Measurements from ENCODE around the gene TNFRSF6B. TPM values are rescaled to one million over a fixed set of nuclear protein-coding genes. Genes with fewer than 3 reads are reported as not detected.
A peak's percentile ranks its signal among the peaks of the same experiment; 100 is the strongest.

The TNFRSF6B gene
- total and polyA plus RNA-seq, 2 of the 4 experiments (the other 2 are of a cell fraction): 1.3 to 11.0 TPM

DNA sequence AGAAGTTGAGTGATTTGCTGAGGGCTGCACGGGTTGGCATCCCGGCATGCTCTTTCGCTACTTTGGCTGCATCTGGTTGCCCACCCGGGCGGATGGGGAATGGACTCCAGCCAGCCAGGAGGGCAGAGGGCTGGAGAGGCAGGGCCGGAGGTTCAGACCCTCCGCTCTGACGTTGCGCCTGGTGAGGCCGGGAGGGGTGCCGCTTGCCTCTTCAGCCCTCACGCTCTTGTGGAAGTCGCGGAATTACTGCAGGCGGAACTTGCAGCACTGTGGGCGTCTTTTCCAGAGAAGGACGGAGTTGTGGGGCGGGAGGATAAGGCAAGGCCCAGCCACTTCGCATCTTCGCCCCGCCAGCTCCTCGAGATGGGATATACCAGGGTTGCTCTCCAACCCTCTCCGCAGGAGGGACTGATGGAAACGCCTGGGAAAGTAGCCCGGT, 37.7 kb upstream of the TNFRSF6B start:
- TF ChIP-seq RAD21 (IDR thresholded peaks at IDR 0.05; ENCODE audit: low read length) (0 out of 2 replicates have a peak, but pooled peaks have one; percentile 3), NFE2L2 (IDR thresholded peaks at IDR 0.05; ENCODE audit: low read depth, low read length) (no peak)
- Histone ChIP-seq H3K4ac (ENCODE audit: low read depth, low read length) (peak overlapping the region; percentile 61), H3K9me1 (ENCODE audit: insufficient read depth, low read length) (0 out of 2 replicates have a peak, but pooled peaks cover 12% of the 10 kb centered on the region), H3K27me3 (ENCODE audit: control insufficient read depth, insufficient read depth, low read length) (no peaks in the 10 kb centered on the region), H3K18ac (ENCODE audit: low read depth, low read length) (no peak overlapping the region), H3K4me1 (ENCODE audit: control insufficient read depth, insufficient read depth, low read length) (peaks cover 13% of the 10 kb centered on the region), H2BK15ac (ENCODE audit: low read depth, low read length) (no peak overlapping the region), H3K23ac (ENCODE audit: low read depth, low read length) (peak overlapping the region; percentile 91), H3K9me3 (ENCODE audit: control insufficient read depth, insufficient read depth, low read length) (no peaks in the 10 kb centered on the region), H2BK120ac (ENCODE audit: low read depth, low read length) (no peak overlapping the region), H3K4me3 (ENCODE audit: insufficient read depth, low read depth, low read length) (peak overlapping the region; percentile 85), H3K79me1 (ENCODE audit: low read depth in 1 of 2, low read length in 2 of 2) (peaks cover 15 to 41% of the 10 kb centered on the region in 2 experiments), H2AK9ac (replicated peaks; ENCODE audit: low read depth, low read length, poor library complexity) (peak overlapping the region; percentile 88), H3K56ac (ENCODE audit: extremely low read depth, insufficient read depth, low read length) (peak overlapping the region; percentile 42; the same call in 1 of the 2 replicates), H2BK20ac (ENCODE audit: low read depth, low read length) (no peak overlapping the region), H4K5ac (ENCODE audit: low read depth, low read length) (peak overlapping the region; percentile 48), H3K4me2 (ENCODE audit: low read depth, low read length) (peak overlapping the region; percentile 81), H3K36me3 (ENCODE audit: control insufficient read depth, insufficient read depth, low read length) (peaks cover 23% of the 10 kb centered on the region; the same call in 1 of the 2 replicates), H4K20me1 (ENCODE audit: insufficient read depth, low read length) (peaks cover 3% of the 10 kb centered on the region; the same call in 1 of the 2 replicates), H3K9ac (ENCODE audit: low read depth, low read length) (peak overlapping the region; percentile 85), H2AK5ac (ENCODE audit: low read depth, low read length) (peak overlapping the region; percentile 83), H3K14ac (replicated peaks; ENCODE audit: low read depth, low read length) (peak overlapping the region; percentile 65), H3K27ac (ENCODE audit: insufficient read depth, low read length) (peak overlapping the region; percentile 81), H2AFZ (replicated peaks; ENCODE audit: low read length, poor library complexity) (peak overlapping the region; percentile 98), H4K91ac (ENCODE audit: insufficient read depth, low read depth, low read length) (peak overlapping the region; percentile 13), H4K8ac (ENCODE audit: low read depth in 2 of 2, low read length in 2 of 2) (peak overlapping the region; percentile 64 to 78), H2BK5ac (ENCODE audit: low read depth, low read length, poor library complexity, severe bottlenecking) (peak overlapping the region; percentile 38)
- CTCF ChIA-PET: no interaction called here
- intact Hi-C loops (cut with micrococcal nuclease) (loop anchor here (10.0 kb wide), 1 partner anchor 124 kb away; the partner anchor contains the start of gene PTK6), in situ Hi-C loops (cut with MboI; ENCODE audit: low sequenced_read_pairs) (no loop called here), dilution Hi-C loops (cut with HindIII; ENCODE audit: low sequenced_read_pairs, unreplicated experiment) (no loop called here)
- BruUV-seq (replicated peaks): TSS peak; percentile 40
- peak; percentile 40 for DNase-seq
- WGBS, 2 experiments (ENCODE audit: extremely low coverage in 2 of 2, insufficient read length in 1 of 2): 0% methylated on average over 8 of the region's 25 CpGs; no CpG with 5 or more reads in 1 of the 2 experiments
- ATAC-seq (ENCODE audit: low read depth): peak; percentile 48
- POLR2A ChIA-PET (ENCODE audit: unreplicated experiment): interaction anchor here (0.6 to 0.7 kb wide), 2 partner anchors 85 to 298 kb away, joined by 3 read pairs; partner anchors contain the start of gene UCKL1
